HG02981 (cell line): ENCODE results near the gene SLIT1.

Source experiments
- ATAC-seq: cut with Tn5 transposase; IDR thresholded peaks from one replicate; pipeline ENCODE4 v1.9.1; 2021; ENCODE audit warnings: mild to moderate bottlenecking, moderate library complexity; ENCODE audit not compliant: unreplicated experiment

Gene SLIT1

GRCh38 chr10:97117372-97117771, 68.4 kb downstream of the SLIT1 start:
- no peak for ATAC-seq

- ATAC-seq, result no peak
Measured at GRCh38 chr10:97116462-97117162, 69.1 kb downstream of the SLIT1 start.

- no peak for ATAC-seq
Measured at GRCh38 chr10:97115846-97116245, 69.9 kb downstream of the SLIT1 start.

DNA sequence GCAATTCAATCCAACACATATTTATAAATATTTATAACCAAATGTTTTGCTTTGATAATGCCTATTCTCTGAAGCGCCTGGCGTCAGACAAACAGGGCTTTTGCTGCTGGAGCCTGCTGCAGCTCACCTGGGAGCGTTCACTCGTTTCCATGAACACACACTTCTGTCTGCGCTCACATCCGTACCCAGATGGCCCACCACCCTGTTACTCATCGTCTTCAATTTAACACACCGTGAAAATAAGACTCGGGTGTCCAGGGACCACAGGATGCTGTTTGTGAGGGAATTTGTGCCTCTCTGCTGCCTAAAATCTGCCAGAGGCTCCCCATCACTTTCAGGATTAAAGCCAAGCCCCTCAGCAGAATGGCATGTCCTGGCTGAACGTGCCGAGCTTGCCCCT, 74.1 kb downstream of the SLIT1 start:
- no peak for ATAC-seq

- no peak for ATAC-seq
Measured at GRCh38 chr10:97109547-97109946, 76.2 kb downstream of the SLIT1 start.

- ATAC-seq, result no peak
Measured at GRCh38 chr10:97107551-97107950, 78.2 kb downstream of the SLIT1 start.

DNA sequence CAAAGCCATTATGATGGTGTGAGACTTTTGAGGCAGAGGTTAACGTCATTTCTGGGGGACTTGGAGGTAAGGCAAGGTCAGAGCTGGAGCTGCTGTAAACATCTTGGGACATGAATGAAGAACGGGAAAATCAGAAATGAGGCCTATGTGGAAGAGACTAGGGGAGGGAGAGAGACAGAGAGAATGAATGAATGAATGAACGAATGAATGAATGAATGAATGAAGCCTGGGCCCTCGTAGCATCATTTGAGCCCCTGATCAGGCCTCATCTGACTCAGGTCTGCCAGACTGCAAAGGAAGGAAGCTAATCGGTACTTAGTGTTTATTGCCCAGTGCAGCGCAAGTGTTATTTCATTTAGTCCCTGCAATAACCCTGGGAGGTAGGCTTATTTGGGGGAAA, 79.6 kb downstream of the SLIT1 start:
- ATAC-seq, result no peak

- ATAC-seq, result no peak
Measured at GRCh38 chr10:97105303-97105702, 80.5 kb downstream of the SLIT1 start.

DNA sequence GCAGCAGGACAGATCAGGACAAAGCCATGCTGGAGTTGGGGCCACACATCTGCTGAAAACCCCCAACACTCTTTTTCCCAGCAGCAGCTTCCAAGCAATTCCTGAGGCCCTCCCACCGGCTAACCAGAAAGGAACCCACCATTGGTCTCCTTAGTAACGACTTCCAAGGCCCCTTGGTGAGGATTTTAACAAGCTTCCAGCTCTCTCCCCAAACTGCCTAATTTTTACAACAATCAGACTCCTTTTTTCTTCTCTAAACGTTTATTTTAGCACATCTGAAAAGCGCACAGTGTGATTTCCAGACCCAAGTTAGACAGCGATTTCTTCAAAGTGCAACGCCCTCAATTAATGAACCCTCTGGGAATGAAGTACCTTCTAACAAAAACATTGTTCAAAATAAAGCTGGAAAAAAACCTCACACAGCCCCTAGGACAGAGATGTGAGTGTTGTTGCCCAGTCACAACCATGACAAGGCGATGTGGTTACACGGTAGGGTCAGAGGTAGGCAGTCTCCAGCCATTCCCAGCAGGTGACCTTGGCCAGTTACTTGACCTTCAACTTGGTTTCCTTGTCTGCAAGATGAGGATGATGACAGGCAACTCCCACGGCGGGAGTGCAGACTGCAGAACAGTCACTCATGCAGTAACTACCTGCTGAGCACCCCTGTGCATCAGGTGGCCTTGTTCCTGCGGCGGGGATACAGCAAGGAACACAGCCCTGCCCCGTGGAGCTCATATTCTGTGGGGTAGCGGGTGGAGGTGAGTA, 82.3 kb downstream of the SLIT1 start:
- ATAC-seq, result no peak

DNA sequence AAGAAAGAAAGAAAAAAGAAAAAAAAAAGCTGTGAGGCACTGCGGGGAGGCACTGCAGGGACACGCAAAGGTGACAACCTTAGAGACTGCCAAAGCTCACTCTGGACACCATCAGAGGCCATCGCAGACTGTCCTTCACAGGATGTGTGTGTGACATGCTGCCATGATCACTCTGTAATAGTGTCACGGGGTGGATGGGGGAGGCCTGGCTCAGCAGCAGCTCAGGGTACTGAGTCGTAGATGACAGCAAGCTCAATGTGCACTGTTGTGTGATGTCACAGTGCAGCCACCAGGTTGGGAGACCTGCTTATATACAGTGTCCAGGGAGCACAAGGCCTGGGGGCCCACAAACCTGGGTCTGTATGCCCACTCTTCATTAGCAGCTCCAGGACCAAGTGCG, 83.3 kb downstream of the SLIT1 start:
- no peak for ATAC-seq

DNA sequence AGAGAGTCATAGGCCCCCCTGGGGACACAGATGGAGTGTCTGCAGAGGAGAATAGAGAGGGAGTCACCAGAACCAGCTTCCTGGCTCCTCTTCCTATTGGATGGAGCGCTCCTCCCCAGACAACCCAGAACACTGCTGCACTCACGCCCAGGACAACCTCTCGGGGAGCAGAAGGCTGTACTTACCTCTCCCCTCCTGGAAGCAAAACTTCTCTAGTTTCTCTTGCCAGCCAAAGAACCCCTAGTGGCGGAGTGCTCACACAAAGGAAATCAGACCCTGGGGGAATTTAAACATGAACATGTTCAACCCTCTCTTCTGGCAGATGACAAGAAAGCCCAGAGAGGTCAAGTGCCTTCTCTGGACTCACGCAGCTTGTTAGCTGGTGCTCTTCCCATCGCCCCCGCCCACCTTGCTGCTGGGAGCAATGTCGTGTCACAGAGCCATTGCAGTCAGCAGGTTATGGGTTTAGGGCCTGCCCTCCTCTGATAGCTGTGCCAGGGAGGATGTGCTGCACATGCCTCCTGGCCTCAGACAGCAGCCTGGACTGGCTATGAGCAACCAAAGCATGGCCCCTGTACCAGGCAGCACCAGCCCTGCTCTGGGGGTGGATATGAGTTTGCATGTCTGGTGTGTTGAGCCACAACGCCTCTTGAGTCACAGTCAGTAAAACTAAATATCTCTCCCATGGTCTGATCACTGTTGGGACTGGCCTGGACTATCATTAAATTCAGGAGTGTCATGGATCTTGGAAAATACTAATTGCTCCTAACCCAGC, 84.4 kb downstream of the SLIT1 start:
- ATAC-seq, result no peak

GRCh38 chr10:97100657-97101056, 85.1 kb downstream of the SLIT1 start:
- ATAC-seq, result no peak

- no peak for ATAC-seq
Measured at GRCh38 chr10:97099868-97100267, 85.9 kb downstream of the SLIT1 start.

- no peak for ATAC-seq
Measured at GRCh38 chr10:97099089-97099488, 86.7 kb downstream of the SLIT1 start.

DNA sequence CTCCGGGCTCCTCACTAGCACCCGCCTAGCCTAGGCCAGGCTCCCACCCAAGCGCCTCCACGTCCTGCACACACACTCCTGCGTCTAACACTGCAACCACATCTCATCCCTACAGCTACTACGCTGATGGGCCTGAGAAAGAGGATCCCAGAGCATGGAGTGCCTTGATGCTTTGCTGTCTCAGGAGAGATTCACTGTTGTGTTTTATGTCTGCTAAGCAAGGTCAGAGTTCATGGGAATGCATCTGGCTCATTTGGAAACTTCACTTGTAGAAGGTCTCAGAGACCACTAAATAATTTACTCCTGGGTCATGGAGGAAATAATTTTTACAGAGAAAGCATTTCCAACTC, 88.7 kb downstream of the SLIT1 start:
- ATAC-seq, result no peak

GRCh38 chr10:97096261-97097083, 89.3 kb downstream of the SLIT1 start:
- ATAC-seq, result no peak

- no peak for ATAC-seq
Measured at GRCh38 chr10:97095701-97096260, 90.0 kb downstream of the SLIT1 start.

GRCh38 chr10:97090644-97091043, 95.1 kb downstream of the SLIT1 start:
- no peak for ATAC-seq

DNA sequence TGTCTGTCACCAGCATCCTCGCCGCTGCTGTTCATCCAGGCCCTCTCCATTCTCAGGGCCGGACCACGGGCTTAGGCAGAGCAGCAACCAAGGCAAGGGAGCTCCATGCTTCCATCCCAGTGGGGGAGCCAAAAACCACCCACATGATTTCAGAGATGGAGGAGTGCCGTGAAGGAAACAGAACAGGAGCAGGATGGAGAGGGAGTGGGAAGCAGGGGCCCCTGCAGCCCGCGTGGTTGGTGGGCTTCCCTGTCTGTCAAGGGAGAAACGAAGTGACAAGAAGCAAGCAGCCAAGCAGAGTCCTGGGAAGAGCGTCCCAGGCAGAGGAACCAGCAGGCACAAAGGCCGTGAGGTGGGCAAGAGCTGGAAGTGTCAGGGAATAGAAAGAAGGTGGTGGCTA, 95.7 kb downstream of the SLIT1 start:
- no peak for ATAC-seq

DNA sequence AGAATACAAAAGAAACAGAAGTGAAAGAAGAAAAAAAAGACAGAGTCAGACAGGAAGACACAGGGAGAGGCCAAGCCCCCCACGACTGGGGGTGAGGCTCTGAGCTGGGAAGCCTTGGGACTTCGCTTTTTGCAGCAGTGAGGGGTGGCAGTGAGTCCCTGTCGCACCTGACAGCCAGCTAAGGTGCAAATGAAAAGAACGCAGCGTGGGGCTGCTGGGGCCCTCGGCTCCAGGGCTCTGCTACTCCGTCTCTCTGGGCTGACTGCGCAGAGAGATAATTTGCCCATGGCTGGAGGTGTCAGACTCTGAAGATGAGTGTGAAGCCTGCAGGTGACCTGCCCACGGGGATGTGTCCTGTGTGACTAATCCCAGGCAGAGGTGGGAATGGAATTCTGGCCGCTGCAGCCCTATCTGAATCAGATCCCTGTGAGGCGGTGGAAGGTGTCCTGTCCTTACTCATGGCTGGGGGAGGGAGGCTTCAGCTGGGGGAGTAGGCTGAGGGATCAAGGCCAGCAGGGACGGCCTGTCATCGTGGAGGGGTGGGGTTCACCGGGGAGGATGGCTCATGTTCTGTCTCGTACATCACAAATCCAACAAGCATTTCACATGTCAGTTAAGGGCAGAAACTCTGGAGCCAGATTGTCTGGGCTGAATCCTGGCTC, 96.4 kb downstream of the SLIT1 start:
- no peak for ATAC-seq
